H1 (cell line): ENCODE results near the gene TMEM127. TPM values are rescaled to one million over a fixed set of nuclear protein-coding genes. Genes with fewer than 3 reads are reported as not detected.

Experiments used
- BCL11A ChIP-seq, 2 experiments: IDR thresholded peaks; one replicate each; pipeline ENCODE4 v1.6.1; 2011; ENCODE audit warnings: low read depth in 2 of 2, low read length in 2 of 2, mild to moderate bottlenecking in 2 of 2
- CHD2 ChIP-seq: IDR thresholded peaks from 2 replicates; pipeline ENCODE4 v1.6.1; 2012; ENCODE audit warnings: low read length, improper control_type of control experiment
- FOSL1 ChIP-seq: IDR thresholded peaks from 2 replicates; pipeline ENCODE4 v1.6.1; 2011; ENCODE audit warnings: mild to moderate bottlenecking, low read depth, low read length, moderate library complexity; ENCODE audit not compliant: insufficient read depth
- JUN ChIP-seq: IDR thresholded peaks from 2 replicates; pipeline ENCODE4 v1.6.1; 2011; ENCODE audit warnings: low read depth, mild to moderate bottlenecking, improper control_type of control experiment, low read length
- POLR2AphosphoS5 ChIP-seq: IDR thresholded peaks from 2 replicates; pipeline ENCODE4 v1.6.1; 2011; ENCODE audit warnings: low read depth, low read length
- POU5F1 ChIP-seq: IDR thresholded peaks from 2 replicates; pipeline ENCODE4 v1.6.1; 2011; ENCODE audit warnings: low read depth, mild to moderate bottlenecking, low read length, moderate library complexity
- RAD21 ChIP-seq, 2 experiments: IDR thresholded peaks in 1 of 2; conservative IDR thresholded peaks in 1 of 2; 2 replicates each; pipeline ENCODE4 v1.6.1; 2011; ENCODE audit warnings: low read depth in 2 of 2, low read length in 2 of 2, improper control_type of control experiment in 1 of 2, inconsistent platforms in 1 of 2, mild to moderate bottlenecking in 1 of 2, moderate library complexity in 1 of 2
- RXRA ChIP-seq: IDR thresholded peaks from 2 replicates; pipeline ENCODE4 v1.6.1; 2011; ENCODE audit warnings: low read depth, mild to moderate bottlenecking, low read length, moderate library complexity; ENCODE audit not compliant: insufficient read depth
- SIRT6 ChIP-seq: IDR thresholded peaks from one replicate; pipeline ENCODE4 v1.7.1; 2012; ENCODE audit warnings: low read length, inconsistent platforms
- TEAD4 ChIP-seq: IDR thresholded peaks from 2 replicates; pipeline ENCODE4 v1.6.1; 2012; ENCODE audit warnings: low read depth, low read length, inconsistent platforms, mixed read lengths
- polyA plus RNA-seq, 7 experiments: library from polyadenylated mRNA; depleted of rRNA in 3 of 7; stranded (reverse) in 5 of 7; unstranded in 2 of 7; fragments of >200 nt in 5 of 7; fragments of 200-250 nt in 2 of 7; gene quantifications; 1 replicate in 5 of 7; 2 replicates in 1 of 7; 4 replicates in 1 of 7; pipeline versions ENCODE4 v1.2.1 to v1.2.3, GENCODE V29; 2011 to 2013; ENCODE audit warnings: missing spikeins in 2 of 7, mixed read lengths in 2 of 7
- total RNA-seq: library from RNA; stranded (reverse); fragmentation: NEBNext Ultra II Directional; extraction: Animal tissue kit (Norgen Biotek cat#: 25700); gene quantifications from 2 replicates; pipeline ENCODE4 v1.2.1, GENCODE V29; 2021
- TF ChIP-seq, protein P1 (sequence below): fragments of 300-600 bp; sonication (generic); IDR thresholded peaks from 2 replicates; pipeline ENCODE4 v1.7.1; 2012; ENCODE audit warnings: low read length, moderate library complexity, mild to moderate bottlenecking, inconsistent platforms; ENCODE audit not compliant: insufficient replicate concordance

Gene TMEM127
- total and polyA plus RNA-seq, 2 of the 8 experiments (the other 6 are each of a cell fraction or from before 2014, with no cell fraction given) = 25.0 to 41.0 TPM

DNA sequence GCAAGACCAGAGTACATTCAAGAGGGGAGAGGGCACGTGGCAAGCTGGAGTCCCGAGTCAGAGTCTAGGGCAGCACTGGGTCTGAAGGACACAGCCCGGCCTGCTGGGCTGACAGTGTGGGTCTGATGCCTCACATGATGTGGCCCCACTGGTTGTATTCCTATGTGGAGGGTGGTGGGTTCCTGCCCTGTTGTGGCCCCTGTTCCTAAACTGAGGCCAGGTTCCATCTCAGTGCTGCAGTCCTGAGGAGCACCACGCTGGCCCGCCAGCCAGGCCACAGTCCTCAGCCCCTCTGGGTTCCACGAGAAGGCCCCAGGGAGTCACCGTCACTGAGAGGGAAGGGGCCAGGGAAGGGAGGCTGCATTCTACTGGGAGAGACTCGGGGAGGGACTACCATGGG lies 13.3 kb downstream of the TMEM127 start (continued):
- TF ChIP-seq, protein P1, sequence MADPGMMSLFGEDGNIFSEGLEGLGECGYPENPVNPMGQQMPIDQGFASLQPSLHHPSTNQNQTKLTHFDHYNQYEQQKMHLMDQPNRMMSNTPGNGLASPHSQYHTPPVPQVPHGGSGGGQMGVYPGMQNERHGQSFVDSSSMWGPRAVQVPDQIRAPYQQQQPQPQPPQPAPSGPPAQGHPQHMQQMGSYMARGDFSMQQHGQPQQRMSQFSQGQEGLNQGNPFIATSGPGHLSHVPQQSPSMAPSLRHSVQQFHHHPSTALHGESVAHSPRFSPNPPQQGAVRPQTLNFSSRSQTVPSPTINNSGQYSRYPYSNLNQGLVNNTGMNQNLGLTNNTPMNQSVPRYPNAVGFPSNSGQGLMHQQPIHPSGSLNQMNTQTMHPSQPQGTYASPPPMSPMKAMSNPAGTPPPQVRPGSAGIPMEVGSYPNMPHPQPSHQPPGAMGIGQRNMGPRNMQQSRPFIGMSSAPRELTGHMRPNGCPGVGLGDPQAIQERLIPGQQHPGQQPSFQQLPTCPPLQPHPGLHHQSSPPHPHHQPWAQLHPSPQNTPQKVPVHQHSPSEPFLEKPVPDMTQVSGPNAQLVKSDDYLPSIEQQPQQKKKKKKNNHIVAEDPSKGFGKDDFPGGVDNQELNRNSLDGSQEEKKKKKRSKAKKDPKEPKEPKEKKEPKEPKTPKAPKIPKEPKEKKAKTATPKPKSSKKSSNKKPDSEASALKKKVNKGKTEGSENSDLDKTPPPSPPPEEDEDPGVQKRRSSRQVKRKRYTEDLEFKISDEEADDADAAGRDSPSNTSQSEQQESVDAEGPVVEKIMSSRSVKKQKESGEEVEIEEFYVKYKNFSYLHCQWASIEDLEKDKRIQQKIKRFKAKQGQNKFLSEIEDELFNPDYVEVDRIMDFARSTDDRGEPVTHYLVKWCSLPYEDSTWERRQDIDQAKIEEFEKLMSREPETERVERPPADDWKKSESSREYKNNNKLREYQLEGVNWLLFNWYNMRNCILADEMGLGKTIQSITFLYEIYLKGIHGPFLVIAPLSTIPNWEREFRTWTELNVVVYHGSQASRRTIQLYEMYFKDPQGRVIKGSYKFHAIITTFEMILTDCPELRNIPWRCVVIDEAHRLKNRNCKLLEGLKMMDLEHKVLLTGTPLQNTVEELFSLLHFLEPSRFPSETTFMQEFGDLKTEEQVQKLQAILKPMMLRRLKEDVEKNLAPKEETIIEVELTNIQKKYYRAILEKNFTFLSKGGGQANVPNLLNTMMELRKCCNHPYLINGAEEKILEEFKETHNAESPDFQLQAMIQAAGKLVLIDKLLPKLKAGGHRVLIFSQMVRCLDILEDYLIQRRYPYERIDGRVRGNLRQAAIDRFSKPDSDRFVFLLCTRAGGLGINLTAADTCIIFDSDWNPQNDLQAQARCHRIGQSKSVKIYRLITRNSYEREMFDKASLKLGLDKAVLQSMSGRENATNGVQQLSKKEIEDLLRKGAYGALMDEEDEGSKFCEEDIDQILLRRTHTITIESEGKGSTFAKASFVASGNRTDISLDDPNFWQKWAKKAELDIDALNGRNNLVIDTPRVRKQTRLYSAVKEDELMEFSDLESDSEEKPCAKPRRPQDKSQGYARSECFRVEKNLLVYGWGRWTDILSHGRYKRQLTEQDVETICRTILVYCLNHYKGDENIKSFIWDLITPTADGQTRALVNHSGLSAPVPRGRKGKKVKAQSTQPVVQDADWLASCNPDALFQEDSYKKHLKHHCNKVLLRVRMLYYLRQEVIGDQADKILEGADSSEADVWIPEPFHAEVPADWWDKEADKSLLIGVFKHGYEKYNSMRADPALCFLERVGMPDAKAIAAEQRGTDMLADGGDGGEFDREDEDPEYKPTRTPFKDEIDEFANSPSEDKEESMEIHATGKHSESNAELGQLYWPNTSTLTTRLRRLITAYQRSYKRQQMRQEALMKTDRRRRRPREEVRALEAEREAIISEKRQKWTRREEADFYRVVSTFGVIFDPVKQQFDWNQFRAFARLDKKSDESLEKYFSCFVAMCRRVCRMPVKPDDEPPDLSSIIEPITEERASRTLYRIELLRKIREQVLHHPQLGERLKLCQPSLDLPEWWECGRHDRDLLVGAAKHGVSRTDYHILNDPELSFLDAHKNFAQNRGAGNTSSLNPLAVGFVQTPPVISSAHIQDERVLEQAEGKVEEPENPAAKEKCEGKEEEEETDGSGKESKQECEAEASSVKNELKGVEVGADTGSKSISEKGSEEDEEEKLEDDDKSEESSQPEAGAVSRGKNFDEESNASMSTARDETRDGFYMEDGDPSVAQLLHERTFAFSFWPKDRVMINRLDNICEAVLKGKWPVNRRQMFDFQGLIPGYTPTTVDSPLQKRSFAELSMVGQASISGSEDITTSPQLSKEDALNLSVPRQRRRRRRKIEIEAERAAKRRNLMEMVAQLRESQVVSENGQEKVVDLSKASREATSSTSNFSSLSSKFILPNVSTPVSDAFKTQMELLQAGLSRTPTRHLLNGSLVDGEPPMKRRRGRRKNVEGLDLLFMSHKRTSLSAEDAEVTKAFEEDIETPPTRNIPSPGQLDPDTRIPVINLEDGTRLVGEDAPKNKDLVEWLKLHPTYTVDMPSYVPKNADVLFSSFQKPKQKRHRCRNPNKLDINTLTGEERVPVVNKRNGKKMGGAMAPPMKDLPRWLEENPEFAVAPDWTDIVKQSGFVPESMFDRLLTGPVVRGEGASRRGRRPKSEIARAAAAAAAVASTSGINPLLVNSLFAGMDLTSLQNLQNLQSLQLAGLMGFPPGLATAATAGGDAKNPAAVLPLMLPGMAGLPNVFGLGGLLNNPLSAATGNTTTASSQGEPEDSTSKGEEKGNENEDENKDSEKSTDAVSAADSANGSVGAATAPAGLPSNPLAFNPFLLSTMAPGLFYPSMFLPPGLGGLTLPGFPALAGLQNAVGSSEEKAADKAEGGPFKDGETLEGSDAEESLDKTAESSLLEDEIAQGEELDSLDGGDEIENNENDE = no peak
- TF ChIP-seq RXRA (no peak), FOSL1 (no peak), BCL11A (IDR thresholded peaks at IDR 0.05; ENCODE audit: low read depth in 2 of 2, low read length in 2 of 2) (no peak), JUN (no peak), CHD2 (no peak), SIRT6 (no peak), POLR2AphosphoS5 (no peak), TEAD4 (no peak), RAD21 (IDR thresholded peaks at IDR 0.05 in 1 of 2, conservative IDR thresholded peaks at IDR 0.05 in 1 of 2; ENCODE audit: low read depth in 2 of 2, low read length in 2 of 2) (no peak), POU5F1 (no peak)
- TF ChIP-seq, all 59 proteins: peak for 0
